ENCODE results near the gene IPPK.
"Not testable (repeated sequence)": the region's sequence is repeated elsewhere in the genome, so short reads cannot be mapped to it uniquely, and the experiment has no call there.

Gene IPPK

DNA sequence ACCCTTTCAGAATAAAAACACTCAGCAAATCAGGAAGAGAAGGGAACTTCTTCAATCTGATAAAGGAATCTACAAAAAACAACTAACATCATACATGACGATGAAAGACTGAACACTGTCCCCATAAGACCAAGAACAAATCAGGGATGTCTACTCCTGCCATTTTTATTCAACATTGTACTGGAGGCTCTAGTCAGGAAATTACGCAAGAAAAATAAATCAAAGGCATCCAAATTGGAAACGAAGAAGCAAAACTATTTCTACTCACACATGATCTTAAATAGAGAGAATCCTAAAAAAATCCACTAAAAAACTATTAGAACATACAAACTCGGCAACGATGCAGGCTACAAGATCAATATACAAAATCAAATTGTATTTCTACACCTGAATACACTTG is 42.3 kb downstream of the IPPK start:
- TF ChIP-seq, protein P1, sequence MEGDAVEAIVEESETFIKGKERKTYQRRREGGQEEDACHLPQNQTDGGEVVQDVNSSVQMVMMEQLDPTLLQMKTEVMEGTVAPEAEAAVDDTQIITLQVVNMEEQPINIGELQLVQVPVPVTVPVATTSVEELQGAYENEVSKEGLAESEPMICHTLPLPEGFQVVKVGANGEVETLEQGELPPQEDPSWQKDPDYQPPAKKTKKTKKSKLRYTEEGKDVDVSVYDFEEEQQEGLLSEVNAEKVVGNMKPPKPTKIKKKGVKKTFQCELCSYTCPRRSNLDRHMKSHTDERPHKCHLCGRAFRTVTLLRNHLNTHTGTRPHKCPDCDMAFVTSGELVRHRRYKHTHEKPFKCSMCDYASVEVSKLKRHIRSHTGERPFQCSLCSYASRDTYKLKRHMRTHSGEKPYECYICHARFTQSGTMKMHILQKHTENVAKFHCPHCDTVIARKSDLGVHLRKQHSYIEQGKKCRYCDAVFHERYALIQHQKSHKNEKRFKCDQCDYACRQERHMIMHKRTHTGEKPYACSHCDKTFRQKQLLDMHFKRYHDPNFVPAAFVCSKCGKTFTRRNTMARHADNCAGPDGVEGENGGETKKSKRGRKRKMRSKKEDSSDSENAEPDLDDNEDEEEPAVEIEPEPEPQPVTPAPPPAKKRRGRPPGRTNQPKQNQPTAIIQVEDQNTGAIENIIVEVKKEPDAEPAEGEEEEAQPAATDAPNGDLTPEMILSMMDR (IDR thresholded peaks at IDR 0.05; ENCODE audit: low read depth, low read length) = no peak

DNA sequence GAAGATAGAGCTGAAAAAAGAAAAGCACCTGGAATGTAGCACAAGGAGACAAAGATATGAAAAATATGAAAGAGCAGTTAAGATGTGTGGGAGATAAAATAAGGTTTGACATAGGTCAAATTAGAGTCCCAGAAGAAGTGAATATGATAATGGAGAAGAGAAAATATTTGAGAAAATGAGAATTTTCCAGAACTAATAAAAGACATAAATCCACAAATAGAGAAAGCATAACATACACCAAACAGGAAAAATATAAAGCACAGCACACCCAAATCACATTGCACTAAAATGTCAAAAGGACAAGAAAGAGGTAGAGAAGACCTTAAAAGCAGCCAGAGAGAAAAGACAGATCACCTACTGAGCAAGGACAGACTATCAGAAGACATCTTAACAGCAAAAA is 43.4 kb downstream of the IPPK start:
- TF ChIP-seq, protein P1 (IDR thresholded peaks at IDR 0.05; ENCODE audit: low read depth, low read length) = no peak
- no peak for DNase-seq (ENCODE audit: extremely low read depth, low read depth)

More for the DNA sequence above, 42.3 kb downstream of the IPPK start:
- DNase-seq (ENCODE audit: extremely low read depth, low read depth) = no peak

DNA sequence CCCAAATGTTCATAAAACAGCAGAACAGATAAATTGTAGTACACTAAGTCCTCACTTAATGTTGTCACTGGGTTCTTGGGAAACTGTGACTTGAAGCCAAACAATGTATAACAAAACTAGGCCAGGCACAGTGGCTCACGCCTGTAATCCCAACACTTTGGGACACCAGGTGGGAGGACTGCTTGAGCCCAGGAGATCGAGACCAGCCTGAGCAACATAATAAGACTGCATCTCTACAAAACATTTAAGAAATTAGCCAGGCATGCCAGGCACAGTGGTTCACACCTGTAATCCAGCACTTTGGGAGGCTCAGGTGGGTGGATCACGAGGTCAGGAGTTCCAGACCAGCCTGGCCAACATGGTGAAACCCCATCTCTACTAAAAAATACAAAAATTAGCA is 46.0 kb downstream of the IPPK start:
- not testable (repeated sequence) for DNase-seq (ENCODE audit: extremely low read depth, low read depth)

DNA sequence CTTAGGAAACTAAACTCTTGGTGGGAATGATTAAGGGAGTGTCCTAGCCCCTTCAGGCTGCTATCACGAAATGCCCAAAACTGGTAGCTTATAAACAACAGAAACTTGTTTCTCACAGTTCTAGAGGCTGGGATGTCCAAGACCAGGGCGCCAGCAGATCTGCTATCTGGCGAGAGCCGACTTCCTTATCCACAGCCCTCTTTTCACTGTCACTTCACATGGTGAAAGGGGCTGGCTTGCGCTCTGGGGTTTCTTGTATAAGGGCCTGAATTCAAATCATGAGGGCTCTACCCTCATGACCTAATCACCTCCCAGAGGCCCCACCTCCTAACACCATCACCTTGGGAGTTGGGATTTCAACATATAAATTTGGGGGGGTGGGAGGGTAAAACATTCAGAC is 49.1 kb downstream of the IPPK start:
- DNase-seq (ENCODE audit: extremely low read depth, low read depth) = no peak
- TF ChIP-seq, protein P1 (IDR thresholded peaks at IDR 0.05; ENCODE audit: low read depth, low read length) = no peak

DNA sequence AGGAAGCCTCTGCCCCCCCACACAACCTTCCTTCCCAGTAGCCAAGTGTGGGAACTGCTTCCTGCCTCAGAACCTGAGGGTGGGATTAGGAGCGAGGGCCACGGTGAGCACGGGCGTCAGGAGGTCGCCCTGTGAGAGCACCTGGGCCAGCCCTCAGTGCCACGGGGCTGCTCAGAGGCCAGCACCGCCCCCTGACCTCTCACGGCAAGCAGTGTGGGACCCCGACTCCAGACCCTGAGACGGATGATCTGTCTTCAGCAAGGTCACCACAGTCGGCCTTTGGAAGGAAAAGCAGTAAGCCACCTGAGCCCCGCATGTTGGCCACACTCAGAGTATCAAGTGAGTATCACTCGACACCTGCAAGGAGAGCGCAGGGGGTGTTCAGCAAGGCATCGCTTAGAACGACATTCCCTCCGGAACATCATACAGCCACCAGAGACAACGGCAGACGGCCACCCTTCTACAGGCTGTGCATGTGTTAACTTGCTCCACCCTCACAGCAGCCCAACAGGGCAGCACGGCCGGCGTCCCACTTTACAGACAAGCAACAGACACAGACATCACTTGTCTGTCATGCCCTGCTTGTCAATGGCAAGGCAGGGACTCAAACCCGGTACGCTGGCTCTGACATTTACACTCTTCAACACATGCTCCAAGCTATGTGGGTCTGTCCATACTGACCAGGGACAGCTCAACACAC is 50.2 kb downstream of the IPPK start:
- TF ChIP-seq, protein P1 (IDR thresholded peaks at IDR 0.05; ENCODE audit: low read depth, low read length) = no peak
- no peak for DNase-seq (ENCODE audit: extremely low read depth, low read depth)

DNA sequence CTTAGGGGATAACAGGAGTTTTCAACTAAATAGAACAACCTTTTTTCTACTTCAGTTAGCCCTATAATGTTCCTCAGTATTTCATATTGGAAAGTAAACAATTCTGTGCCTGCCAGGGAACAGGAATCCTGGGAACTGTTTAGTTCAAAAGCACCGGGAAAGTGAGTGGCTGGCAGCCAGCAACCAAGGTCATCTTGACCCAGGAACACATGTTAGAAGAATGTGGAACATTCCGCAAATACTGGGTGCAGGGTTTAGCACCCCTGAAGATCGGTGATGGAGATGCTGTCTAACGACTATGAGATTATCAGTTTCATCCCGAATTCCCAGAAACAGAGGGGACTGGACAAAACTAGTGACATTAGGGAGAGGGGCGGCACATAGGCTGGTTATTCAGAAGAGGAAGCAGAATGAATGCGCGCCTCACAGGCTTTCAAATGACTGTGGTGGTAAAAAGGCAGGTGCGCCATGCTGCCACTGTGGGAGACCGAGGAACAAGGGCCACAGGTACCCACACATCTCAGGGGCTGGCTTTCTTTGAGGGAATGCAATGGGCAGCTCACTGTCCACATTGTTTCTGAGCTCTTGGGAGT is 51.2 kb downstream of the IPPK start:
- DNase-seq (ENCODE audit: extremely low read depth, low read depth) = no peak
- TF ChIP-seq, protein P1 (IDR thresholded peaks at IDR 0.05; ENCODE audit: low read depth, low read length) = no peak

DNA sequence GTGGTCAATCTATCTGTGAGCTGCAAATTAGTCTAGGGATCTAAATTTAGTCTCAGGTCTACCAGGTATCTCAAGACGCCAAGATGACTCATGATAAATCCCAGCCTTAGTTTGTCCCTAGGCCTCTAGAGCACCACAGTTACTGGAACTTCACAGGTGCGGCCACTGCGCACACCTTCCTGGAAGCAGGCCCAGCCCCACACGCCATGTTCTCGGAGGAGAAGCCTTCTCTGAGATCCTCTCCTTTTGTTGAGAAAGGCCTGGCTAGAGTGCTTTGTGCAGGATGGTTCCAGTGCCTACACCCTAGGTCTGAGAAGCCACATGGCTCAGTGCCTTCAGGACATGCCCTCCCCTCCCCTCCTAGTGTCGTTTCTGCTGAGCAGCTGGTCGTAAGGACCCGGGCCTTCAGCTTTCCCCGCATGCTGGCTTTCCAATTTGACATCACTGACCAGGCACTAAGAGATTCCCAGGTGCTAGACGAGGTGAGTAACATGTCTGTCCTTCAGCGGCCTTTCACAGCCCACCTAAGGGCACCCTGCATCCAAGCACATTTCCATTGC is 51.9 kb downstream of the IPPK start:
- DNase-seq (ENCODE audit: extremely low read depth, low read depth) = no peak
- TF ChIP-seq, protein P1 (IDR thresholded peaks at IDR 0.05; ENCODE audit: low read depth, low read length) = no peak

All from AG09319 (cell line).